ENCODE results near the gene NCAPH2. TPM values are rescaled to one million over a fixed set of nuclear protein-coding genes. Genes with fewer than 3 reads are reported as not detected.

The NCAPH2 gene
- total and polyA plus RNA-seq, 9 of the 15 experiments (the other 6 are each of a cell fraction or from before 2014, with no cell fraction given) = 3.6 to 88.6 (median 32.4) TPM

DNA sequence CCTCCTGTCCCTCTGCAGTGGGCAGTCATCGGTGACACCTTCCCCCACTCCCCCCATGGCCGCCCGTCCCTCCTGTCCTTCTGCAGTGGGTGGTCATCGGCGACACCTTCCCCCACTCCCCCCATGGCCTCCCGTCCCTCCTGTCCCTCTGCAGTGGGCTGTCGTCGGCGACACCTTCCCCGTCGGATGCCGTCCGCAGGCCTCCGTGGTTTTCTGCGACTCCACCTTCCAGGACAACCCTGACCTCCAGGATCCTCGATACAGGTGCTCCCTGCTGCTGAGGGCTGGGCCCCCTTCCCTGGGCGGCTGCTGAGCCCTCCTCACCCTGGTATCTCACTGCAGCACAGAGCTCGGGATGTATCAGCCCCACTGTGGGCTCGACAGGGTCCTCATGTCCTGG lies 19.1 kb upstream of the NCAPH2 start:
- Histone ChIP-seq H3K4me3 (no peak overlapping the region), H3K27me3 (ENCODE audit: control insufficient read depth in 2 of 2, insufficient read depth in 2 of 2, low read length in 2 of 2) (no peaks in the 10 kb centered on the region), H3K9me1 (ENCODE audit: control insufficient read depth, insufficient read depth, low read length) (no peaks in the 10 kb centered on the region), H3K79me2 (ENCODE audit: control insufficient read depth, insufficient read depth, low read length) (no peaks in the 10 kb centered on the region), H3K4me1 (replicated peaks in 1 of 2; ENCODE audit: control insufficient read depth in 2 of 2, insufficient read depth in 2 of 2, low read length in 2 of 2) (peaks cover 4 to 40% of the 10 kb centered on the region in 2 experiments; a peak in 3 of 5 replicates), H3K4me2 (ENCODE audit: insufficient read depth, low read length) (no peak overlapping the region), H3K36me3 (ENCODE audit: control insufficient read depth, insufficient read depth, low read length) (no peaks in the 10 kb centered on the region), H2AFZ (ENCODE audit: low read depth, low read length) (no peak overlapping the region), H3K9me3 (replicated peaks; ENCODE audit: control insufficient read depth, insufficient read depth, low read depth, low read length) (no peaks in the 10 kb centered on the region), H3K9ac (ENCODE audit: insufficient read depth in 1 of 2, low read depth in 2 of 2, low read length in 2 of 2) (no peak overlapping the region), H3K27ac (ENCODE audit: extremely low read depth, low read depth, low read length) (no peak overlapping the region), H4K20me1 (replicated peaks; ENCODE audit: control insufficient read depth, insufficient read depth, low read length) (no peaks in the 10 kb centered on the region)
- POLR2A ChIA-PET = no interaction called here
- no peak for DNase-seq (ENCODE audit: extremely low read depth in 1 of 4, low spot score in 3 of 4)
- no peak for ATAC-seq
- 46% methylated on average over 3 of the region's 19 CpGs for WGBS (ENCODE audit: insufficient coverage, low coverage, missing lambda C conversion rate)
- in situ Hi-C loops (cut with MboI) = no loop called here
- FAIRE-seq = no peak
- CTCF ChIA-PET (ENCODE audit: low intra/inter-chr PET ratio) = no interaction called here
- BruUV-seq (replicated peaks) = no TSS peak
- intact Hi-C loops (cut with micrococcal nuclease) = no loop called here
- TF ChIP-seq, protein P1, sequence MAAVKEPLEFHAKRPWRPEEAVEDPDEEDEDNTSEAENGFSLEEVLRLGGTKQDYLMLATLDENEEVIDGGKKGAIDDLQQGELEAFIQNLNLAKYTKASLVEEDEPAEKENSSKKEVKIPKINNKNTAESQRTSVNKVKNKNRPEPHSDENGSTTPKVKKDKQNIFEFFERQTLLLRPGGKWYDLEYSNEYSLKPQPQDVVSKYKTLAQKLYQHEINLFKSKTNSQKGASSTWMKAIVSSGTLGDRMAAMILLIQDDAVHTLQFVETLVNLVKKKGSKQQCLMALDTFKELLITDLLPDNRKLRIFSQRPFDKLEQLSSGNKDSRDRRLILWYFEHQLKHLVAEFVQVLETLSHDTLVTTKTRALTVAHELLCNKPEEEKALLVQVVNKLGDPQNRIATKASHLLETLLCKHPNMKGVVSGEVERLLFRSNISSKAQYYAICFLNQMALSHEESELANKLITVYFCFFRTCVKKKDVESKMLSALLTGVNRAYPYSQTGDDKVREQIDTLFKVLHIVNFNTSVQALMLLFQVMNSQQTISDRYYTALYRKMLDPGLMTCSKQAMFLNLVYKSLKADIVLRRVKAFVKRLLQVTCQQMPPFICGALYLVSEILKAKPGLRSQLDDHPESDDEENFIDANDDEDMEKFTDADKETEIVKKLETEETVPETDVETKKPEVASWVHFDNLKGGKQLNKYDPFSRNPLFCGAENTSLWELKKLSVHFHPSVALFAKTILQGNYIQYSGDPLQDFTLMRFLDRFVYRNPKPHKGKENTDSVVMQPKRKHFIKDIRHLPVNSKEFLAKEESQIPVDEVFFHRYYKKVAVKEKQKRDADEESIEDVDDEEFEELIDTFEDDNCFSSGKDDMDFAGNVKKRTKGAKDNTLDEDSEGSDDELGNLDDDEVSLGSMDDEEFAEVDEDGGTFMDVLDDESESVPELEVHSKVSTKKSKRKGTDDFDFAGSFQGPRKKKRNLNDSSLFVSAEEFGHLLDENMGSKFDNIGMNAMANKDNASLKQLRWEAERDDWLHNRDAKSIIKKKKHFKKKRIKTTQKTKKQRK (IDR thresholded peaks at IDR 0.05; ENCODE audit: borderline replicate concordance, low read depth, low read length) = no peak
- TF ChIP-seq CHD4 (IDR thresholded peaks at IDR 0.05; ENCODE audit: insufficient read depth, insufficient replicate concordance, low read depth, low read length, poor library complexity, severe bottlenecking) (no peak), RAD21 (CRISPR knock-in tag; conservative IDR thresholded peaks at IDR 0.05 in 1 of 2, IDR thresholded peaks at IDR 0.05 in 1 of 2) (no peak), PPARD (CRISPR knock-in tag; IDR thresholded peaks at IDR 0.05) (no peak), SIX5 (IDR thresholded peaks at IDR 0.05; ENCODE audit: borderline replicate concordance in 1 of 2, insufficient read depth in 1 of 2, low read depth in 1 of 2, low read length in 2 of 2) (no peak), RFX5 (IDR thresholded peaks at IDR 0.05; ENCODE audit: low read depth, low read length) (no peak), JUN (IDR thresholded peaks at IDR 0.05; ENCODE audit: borderline replicate concordance, low read depth, low read length) (no peak), JUN (CRISPR knock-in tag; IDR thresholded peaks at IDR 0.05; ENCODE audit: borderline replicate concordance) (no peak), ZNF586 (CRISPR knock-in tag; conservative IDR thresholded peaks at IDR 0.05) (no peak), PHF21A (IDR thresholded peaks at IDR 0.05; ENCODE audit: borderline replicate concordance, low read depth) (no peak), CCAR2 (IDR thresholded peaks at IDR 0.05; ENCODE audit: low read depth, low read length) (no peak)
- TF ChIP-seq, protein P2, sequence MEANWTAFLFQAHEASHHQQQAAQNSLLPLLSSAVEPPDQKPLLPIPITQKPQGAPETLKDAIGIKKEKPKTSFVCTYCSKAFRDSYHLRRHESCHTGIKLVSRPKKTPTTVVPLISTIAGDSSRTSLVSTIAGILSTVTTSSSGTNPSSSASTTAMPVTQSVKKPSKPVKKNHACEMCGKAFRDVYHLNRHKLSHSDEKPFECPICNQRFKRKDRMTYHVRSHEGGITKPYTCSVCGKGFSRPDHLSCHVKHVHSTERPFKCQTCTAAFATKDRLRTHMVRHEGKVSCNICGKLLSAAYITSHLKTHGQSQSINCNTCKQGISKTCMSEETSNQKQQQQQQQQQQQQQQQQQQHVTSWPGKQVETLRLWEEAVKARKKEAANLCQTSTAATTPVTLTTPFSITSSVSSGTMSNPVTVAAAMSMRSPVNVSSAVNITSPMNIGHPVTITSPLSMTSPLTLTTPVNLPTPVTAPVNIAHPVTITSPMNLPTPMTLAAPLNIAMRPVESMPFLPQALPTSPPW (CRISPR knock-in tag; IDR thresholded peaks at IDR 0.05) = no peak
- TF ChIP-seq, protein P3, sequence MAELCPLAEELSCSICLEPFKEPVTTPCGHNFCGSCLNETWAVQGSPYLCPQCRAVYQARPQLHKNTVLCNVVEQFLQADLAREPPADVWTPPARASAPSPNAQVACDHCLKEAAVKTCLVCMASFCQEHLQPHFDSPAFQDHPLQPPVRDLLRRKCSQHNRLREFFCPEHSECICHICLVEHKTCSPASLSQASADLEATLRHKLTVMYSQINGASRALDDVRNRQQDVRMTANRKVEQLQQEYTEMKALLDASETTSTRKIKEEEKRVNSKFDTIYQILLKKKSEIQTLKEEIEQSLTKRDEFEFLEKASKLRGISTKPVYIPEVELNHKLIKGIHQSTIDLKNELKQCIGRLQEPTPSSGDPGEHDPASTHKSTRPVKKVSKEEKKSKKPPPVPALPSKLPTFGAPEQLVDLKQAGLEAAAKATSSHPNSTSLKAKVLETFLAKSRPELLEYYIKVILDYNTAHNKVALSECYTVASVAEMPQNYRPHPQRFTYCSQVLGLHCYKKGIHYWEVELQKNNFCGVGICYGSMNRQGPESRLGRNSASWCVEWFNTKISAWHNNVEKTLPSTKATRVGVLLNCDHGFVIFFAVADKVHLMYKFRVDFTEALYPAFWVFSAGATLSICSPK (IDR thresholded peaks at IDR 0.05; ENCODE audit: borderline replicate concordance) = no peak
- TF ChIP-seq, protein P4, sequence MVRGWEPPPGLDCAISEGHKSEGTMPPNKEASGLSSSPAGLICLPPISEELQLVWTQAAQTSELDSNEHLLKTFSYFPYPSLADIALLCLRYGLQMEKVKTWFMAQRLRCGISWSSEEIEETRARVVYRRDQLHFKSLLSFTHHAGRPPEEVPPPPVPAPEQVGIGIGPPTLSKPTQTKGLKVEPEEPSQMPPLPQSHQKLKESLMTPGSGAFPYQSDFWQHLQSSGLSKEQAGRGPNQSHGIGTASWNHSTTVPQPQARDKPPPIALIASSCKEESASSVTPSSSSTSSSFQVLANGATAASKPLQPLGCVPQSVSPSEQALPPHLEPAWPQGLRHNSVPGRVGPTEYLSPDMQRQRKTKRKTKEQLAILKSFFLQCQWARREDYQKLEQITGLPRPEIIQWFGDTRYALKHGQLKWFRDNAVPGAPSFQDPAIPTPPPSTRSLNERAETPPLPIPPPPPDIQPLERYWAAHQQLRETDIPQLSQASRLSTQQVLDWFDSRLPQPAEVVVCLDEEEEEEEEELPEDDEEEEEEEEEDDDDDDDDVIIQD (CRISPR knock-in tag; IDR thresholded peaks at IDR 0.05) = no peak
